Measurements from ENCODE around the gene PIK3IP1.

GRCh38 chr22:31271026-31271425 is 21.3 kb downstream of the PIK3IP1 start:
- TF ChIP-seq, protein P1, sequence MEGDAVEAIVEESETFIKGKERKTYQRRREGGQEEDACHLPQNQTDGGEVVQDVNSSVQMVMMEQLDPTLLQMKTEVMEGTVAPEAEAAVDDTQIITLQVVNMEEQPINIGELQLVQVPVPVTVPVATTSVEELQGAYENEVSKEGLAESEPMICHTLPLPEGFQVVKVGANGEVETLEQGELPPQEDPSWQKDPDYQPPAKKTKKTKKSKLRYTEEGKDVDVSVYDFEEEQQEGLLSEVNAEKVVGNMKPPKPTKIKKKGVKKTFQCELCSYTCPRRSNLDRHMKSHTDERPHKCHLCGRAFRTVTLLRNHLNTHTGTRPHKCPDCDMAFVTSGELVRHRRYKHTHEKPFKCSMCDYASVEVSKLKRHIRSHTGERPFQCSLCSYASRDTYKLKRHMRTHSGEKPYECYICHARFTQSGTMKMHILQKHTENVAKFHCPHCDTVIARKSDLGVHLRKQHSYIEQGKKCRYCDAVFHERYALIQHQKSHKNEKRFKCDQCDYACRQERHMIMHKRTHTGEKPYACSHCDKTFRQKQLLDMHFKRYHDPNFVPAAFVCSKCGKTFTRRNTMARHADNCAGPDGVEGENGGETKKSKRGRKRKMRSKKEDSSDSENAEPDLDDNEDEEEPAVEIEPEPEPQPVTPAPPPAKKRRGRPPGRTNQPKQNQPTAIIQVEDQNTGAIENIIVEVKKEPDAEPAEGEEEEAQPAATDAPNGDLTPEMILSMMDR (IDR thresholded peaks at IDR 0.05) = no peak
- TF ChIP-seq ZFX (IDR thresholded peaks at IDR 0.05; ENCODE audit: borderline replicate concordance) = no peak

Data from 22Rv1 (cell line).